Measurements from ENCODE around the gene SND1. TPM values are rescaled to one million over a fixed set of nuclear protein-coding genes. Genes with fewer than 3 reads are reported as not detected.

SND1 gene
- total RNA-seq (2022; extraction: Qiagen RNA extraction; ENCODE audit: low read depth) = 104 to 115 TPM (median 111 TPM) in 5 replicates

DNA sequence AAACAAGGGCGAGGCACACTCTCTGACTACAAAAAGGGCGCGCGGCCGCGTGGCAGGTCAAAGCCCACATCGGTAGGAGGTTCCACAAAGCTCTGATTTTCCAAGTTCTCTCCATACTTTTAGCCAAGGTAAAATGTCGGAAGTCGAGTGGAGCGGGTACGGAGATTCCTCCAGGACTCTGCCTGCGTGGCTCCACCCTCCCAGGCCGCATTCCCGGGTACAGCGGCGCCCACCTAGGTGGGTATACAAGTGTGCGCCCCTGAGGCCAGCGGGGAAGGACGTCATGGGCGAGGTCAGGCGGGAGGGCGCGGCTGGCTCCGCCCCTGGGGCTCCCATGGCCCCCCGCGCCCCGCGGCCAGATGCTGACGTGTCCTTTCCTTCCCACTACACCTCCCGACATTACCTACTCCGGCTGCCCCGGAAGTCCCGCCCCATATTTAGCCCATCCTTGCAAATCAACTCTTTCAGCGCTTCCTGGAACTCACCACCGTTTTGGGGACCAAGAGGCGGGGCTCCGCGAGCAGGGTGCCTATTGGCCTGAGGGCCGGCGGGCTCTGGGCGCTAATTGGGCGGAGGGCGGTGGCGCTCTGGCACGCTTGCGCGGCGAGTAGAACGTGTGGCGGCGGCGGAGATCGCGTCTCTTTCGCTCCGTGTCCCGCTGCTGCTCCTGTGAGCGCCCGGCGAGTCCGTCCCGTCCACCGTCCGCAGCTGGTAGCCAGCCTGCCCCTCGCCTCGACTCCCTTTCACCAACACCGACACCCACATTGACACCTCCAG, at the start of gene SND1:
Gene SND1, plus strand, starts transcription at position 639 of the 777 bp plus-strand sequence. CDS start 180 bp downstream, outside the sequence.

DNA sequence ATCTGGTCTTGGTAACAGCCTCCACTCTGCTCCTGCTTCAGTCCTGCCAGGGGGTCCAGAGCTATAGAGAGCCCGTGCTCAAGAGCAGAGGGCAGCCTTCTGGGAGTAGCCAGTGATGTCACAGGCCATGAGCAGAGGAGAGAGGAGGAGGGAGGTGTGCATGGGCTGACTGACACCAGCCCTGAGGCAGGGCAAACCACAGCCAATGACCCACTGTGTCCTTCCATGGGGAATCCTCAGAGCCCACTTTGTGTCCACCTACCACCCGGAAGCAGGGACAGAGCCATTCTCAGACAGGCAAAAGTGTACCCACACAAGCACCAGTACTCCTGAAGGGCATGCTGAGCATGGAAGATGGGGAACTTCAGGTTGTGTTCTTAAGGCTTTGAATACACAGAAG, 34.0 kb upstream of the SND1 start, which contains the start of gene PAX4:
Gene PAX4, minus strand, starts transcription at position 101 of the 400 bp plus-strand sequence. CDS start 2,214 bp downstream, outside the sequence.

DNA sequence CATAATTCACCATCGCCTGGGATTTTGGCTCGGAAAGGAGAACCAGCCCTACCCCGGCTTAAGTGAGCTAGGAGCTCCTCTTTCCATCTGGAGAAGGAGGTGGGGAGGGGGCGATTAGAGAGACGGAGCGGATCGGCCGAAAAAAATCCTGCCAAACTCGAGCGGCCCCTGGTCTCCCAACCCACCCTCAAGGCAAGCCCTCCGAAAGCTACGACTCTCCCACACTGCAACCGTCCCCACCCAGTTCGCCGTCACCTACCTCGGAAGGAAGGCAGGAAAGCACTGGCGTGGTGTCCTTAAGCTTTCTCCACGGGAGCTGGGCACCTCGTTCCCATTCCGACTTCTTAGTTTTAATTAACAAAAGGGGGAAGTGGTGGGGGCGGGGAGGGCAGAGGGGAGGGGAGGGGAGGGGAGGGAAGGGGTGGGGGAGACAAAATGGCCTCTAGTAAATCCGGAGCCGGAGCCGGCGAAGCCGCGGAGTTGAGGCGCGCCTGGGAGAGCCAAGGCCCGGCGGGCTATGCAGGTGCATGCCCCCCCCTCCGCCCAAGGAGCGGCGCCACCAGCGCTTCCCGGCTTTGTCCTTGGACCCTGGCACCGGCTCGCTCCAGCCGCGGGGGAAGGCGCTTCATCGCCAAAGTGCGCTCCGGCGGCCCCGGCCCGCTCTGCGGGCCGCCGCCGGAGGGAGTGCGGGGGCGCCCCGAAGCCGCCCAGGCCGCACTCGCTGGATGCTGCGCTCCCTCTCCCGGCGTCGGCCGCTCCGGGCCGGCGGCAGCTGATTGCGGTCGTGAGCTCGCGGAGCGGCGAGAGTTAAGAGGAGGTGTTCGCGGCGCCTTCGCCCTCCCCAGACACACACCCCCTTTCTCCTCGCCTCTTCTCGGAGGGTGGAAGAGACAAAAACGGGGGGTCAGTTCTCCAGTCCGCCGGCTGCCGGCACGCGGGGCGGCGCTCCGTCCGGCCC, 378.9 kb downstream of the SND1 start, which contains the start of gene LRRC4:
Gene LRRC4, minus strand, starts transcription at position 784 of the 958 bp plus-strand sequence. CDS start 797 bp downstream, outside the sequence.

Other genes with a start within 250 kb of the SND1 start
- gene GCC1, start 66.6 kb upstream of the SND1 start, total RNA-seq (2022; extraction: Qiagen RNA extraction; ENCODE audit: low read depth) = 14.2 to 15.8 TPM (median 14.5 TPM) in 5 replicates
- gene ARF5, start 63.8 kb upstream of the SND1 start, total RNA-seq (2022; extraction: Qiagen RNA extraction; ENCODE audit: low read depth) = 151 to 172 TPM (median 163 TPM) in 5 replicates
- 0.39 to 0.41 TPM in 2 of 5 replicates, not detected in the others for gene FSCN3, start 58.5 kb upstream of the SND1 start, total RNA-seq (2022; extraction: Qiagen RNA extraction; ENCODE audit: low read depth)
- not detected in 5 replicates for gene PAX4, start 34.1 kb upstream of the SND1 start, total RNA-seq (2022; extraction: Qiagen RNA extraction; ENCODE audit: low read depth)